CD4-positive, alpha-beta T cell treated with Interleukin-12 subunit alpha and Interleukin-12 subunit beta, for 1 hour (primary cell): ENCODE results near the gene SDS.

Experiments
- DNase-seq: peaks from one replicate; pipeline ENCODE4 v3.0.0-alpha.2; 2020

Gene SDS

GRCh38 chr12:113403435-113404415 is at the start of gene SDS:
SDS (minus strand) TSS chr12:113403887; CDS start chr12:113399708, 4,179 bp downstream.
- no peak for DNase-seq

GRCh38 chr12:113453330-113453729 is 49.6 kb upstream of the SDS start:
- DNase-seq = no peak

- DNase-seq = no peak
Observed at GRCh38 chr12:113452458-113452857, 48.8 kb upstream of the SDS start.

- DNase-seq = no peak
Observed at GRCh38 chr12:113449839-113450238, 46.2 kb upstream of the SDS start.

GRCh38 chr12:113449299-113449698 is 45.6 kb upstream of the SDS start:
- no peak for DNase-seq

- DNase-seq = no peak
Observed at GRCh38 chr12:113448873-113449272, 45.2 kb upstream of the SDS start.

- DNase-seq = no peak
Observed at GRCh38 chr12:113445544-113446171, 42.0 kb upstream of the SDS start.

- no peak for DNase-seq
Observed at GRCh38 chr12:113443030-113443539, 39.4 kb upstream of the SDS start.

- no peak for DNase-seq
Observed at GRCh38 chr12:113440947-113441782, 37.5 kb upstream of the SDS start.

- DNase-seq = no peak
Observed at GRCh38 chr12:113440336-113440735, 36.6 kb upstream of the SDS start.

GRCh38 chr12:113439606-113440030 is 35.9 kb upstream of the SDS start:
- DNase-seq = no peak

GRCh38 chr12:113439301-113439597 is 35.6 kb upstream of the SDS start:
- DNase-seq = no peak

- DNase-seq = no peak
Observed at GRCh38 chr12:113438523-113439300, 35.0 kb upstream of the SDS start.

GRCh38 chr12:113437729-113438100 is 34.0 kb upstream of the SDS start:
- DNase-seq = no peak

- DNase-seq = no peak
Observed at GRCh38 chr12:113436993-113437728, 33.5 kb upstream of the SDS start.

GRCh38 chr12:113436586-113436985 is 32.9 kb upstream of the SDS start:
- DNase-seq = no peak

- no peak for DNase-seq
Observed at GRCh38 chr12:113435367-113435766, 31.7 kb upstream of the SDS start.

GRCh38 chr12:113432986-113433385 is 29.3 kb upstream of the SDS start:
- DNase-seq = no peak

- DNase-seq = no peak
Observed at GRCh38 chr12:113428482-113428881, 24.8 kb upstream of the SDS start.

- DNase-seq = no peak
Observed at GRCh38 chr12:113427882-113428281, 24.2 kb upstream of the SDS start.

GRCh38 chr12:113425960-113426453 is 22.3 kb upstream of the SDS start:
- no peak for DNase-seq
